Heart right ventricle (tissue), 16 donors: ENCODE data around the gene UBA7. TPM values are rescaled to one million over a fixed set of nuclear protein-coding genes. Genes with fewer than 3 reads are reported as not detected.

Experiments
- ATAC-seq, 8 donors: fragments of 200-7000 bp; cut with Tn5 transposase; one replicate each; pipeline ENCODE4 v1.9.1; 2020; ENCODE audit warnings: mild to moderate bottlenecking in 8 of 8, moderate library complexity in 8 of 8, moderate number of reproducible peaks in 1 of 8
- DNase-seq, 2 donors: peaks; one replicate each; pipeline ENCODE4 v3.0.0-alpha.2; 2020
- H3K27ac ChIP-seq, 10 donors: fragments of 200-600 bp; sonication (generic) in 2 of 10; one replicate each; pipeline versions ENCODE4 v1.5.0 to v1.8.0; 2020 to 2022; ENCODE audit warnings: mild to moderate bottlenecking in 3 of 10
- H3K27me3 ChIP-seq, 7 donors: fragments of 200-600 bp; one replicate each; pipeline ENCODE4 v1.8.0; 2021 to 2022; ENCODE audit warnings: mild to moderate bottlenecking in 2 of 7
- H3K36me3 ChIP-seq, 9 donors: fragments of 200-600 bp; sonication (generic) in 1 of 9; one replicate each; pipeline versions ENCODE4 v1.5.0 to v1.8.0; 2020 to 2022; ENCODE audit warnings: mild to moderate bottlenecking in 2 of 9
- H3K4me1 ChIP-seq, 9 donors: fragments of 200-600 bp; sonication (generic) in 1 of 9; one replicate each; pipeline versions ENCODE4 v1.5.0 to v1.8.0; 2020 to 2022; ENCODE audit warnings: mild to moderate bottlenecking in 4 of 9
- H3K4me3 ChIP-seq, 10 donors: fragments of 200-600 bp; sonication (generic) in 2 of 10; one replicate each; pipeline versions ENCODE4 v1.5.0 to v1.8.0; 2020 to 2022; ENCODE audit warnings: mild to moderate bottlenecking in 7 of 10, moderate library complexity in 2 of 10
- H3K9me3 ChIP-seq, 11 donors: fragments of 200-600 bp in 10 of 11; sonication (generic) in 2 of 11; one replicate each; pipeline versions ENCODE4 v1.5.0 to v1.8.0; 2013 to 2022; ENCODE audit warnings: mild to moderate bottlenecking in 2 of 11, control low read depth in 1 of 11, moderate library complexity in 1 of 11
- WGBS, 2 donors: extraction: QIAGEN DNeasy Blood & Tissue Kit; methylation state at CpG; one replicate each; pipeline ENCODE4 v1.1.7; 2013; ENCODE audit warnings: inconsistent platforms in 1 of 2; 5-methylcytosine and 5-hydroxymethylcytosine counted together
- intact Hi-C, 10 donors: fragments of 100-400 bp; cut with DNase I; formaldehyde crosslinking; loops; one replicate each; pipeline versions ENCODE4 v1.11.1 to v1.14.2; 2022
- polyA plus RNA-seq, 2 donors: library from polyadenylated mRNA; stranded (reverse); fragments of 200-250 nt; gene quantifications; one replicate each; pipeline ENCODE4 v1.2.3, GENCODE V29; 2013
- total RNA-seq, 10 donors: library from RNA; stranded (reverse); fragmentation: NEBNext Ultra II Directional in 3 of 10; extraction: Animal tissue kit (Norgen Biotek cat#: 25700) in 3 of 10; gene quantifications; one replicate each; pipeline versions ENCODE4 v1.2.1 to v1.2.4, GENCODE V29; 2021 to 2023
- TF ChIP-seq, protein P1 (sequence below), 9 donors: fragments of 200-600 bp; sonication (generic) in 2 of 9; IDR thresholded peaks; one replicate each; pipeline versions ENCODE4 v1.5.0 to v1.8.0; 2021 to 2022; ENCODE audit warnings: antibody characterized with exemption in 9 of 9, mild to moderate bottlenecking in 5 of 9, moderate library complexity in 1 of 9
- donor health status: Arrhythmogenic right ventricular cardiomyopathy.
- donor health status: ischemic (EF 13 %, LVEDD 7.1; RV severe dilation, severe dysfunction).
- donor health status: healthy with polysubstance abuse.
- donor health status: DM: no; HTN: yes; CAD: no.
- donor health status: DM: no; HTN: no; CAD: no.
- donor health status: ischemic (EF 25% LVEDD 6.9; RV normal size, moderate dysfunction).
- donor health status: ischemic (EF 25% LVEDD 5.7; RV mildly dilated, moderate dysfunction).
- donor health status: healthy.
- donor health status: DM: yes; HTN: yes; CAD: no.
- donor health status: Ischemic cardiomyopathy.
- donor health status: ischemic (EF 35%, LVEDD 5.7; RV mildly dilated, moderate dysfunction).
- donor health status: nonischemic (EF 11% LVEDD 7.7; RV severe dilation, severe dysfunction).
- donor health status: DM: yes; HTN: yes; CAD: no.
- donor health status: PGD.
- donor health status: ischemic (EF 29% LVEDD 5.4; RV normal size, mild dysfunction).
- donor health status: nonischemic (EF 23%, LVEDD 6.1; RV moderate dilation, normal function).

UBA7 gene
- total and polyA plus RNA-seq, 12 donors: 12.0 to 57.6 (median 22.0) TPM

DNA sequence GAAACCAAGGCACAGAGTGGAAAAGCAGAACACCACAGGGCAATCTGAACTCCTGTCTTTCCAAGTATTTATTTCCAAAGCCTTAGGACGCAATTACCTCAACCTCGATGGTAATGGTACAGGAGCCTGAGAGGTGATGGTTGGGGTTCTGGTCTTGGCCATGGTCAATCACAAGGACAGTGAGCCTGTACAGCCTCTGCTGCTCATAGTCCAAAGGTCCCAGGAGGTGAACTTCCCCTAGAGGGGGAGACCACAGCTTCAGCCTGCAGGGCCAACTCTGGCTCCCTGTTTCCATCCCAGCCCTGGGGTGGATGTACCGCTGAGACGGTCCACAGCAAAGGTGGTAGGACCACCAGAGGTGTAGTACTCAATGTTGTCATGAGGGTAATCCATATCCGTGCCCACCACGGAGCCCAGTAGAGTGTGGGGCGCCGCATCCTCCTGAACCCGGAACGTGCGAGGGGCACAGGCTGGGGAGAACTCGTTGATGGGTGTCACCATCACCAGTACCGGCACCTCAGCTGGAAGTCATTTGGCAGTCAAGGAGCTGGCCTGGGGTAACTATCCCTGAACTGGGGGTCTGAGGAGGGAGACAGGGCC is 20.2 kb downstream of the UBA7 start:
- H3K27ac ChIP-seq: no peak overlapping the region
- TF ChIP-seq, protein P1, sequence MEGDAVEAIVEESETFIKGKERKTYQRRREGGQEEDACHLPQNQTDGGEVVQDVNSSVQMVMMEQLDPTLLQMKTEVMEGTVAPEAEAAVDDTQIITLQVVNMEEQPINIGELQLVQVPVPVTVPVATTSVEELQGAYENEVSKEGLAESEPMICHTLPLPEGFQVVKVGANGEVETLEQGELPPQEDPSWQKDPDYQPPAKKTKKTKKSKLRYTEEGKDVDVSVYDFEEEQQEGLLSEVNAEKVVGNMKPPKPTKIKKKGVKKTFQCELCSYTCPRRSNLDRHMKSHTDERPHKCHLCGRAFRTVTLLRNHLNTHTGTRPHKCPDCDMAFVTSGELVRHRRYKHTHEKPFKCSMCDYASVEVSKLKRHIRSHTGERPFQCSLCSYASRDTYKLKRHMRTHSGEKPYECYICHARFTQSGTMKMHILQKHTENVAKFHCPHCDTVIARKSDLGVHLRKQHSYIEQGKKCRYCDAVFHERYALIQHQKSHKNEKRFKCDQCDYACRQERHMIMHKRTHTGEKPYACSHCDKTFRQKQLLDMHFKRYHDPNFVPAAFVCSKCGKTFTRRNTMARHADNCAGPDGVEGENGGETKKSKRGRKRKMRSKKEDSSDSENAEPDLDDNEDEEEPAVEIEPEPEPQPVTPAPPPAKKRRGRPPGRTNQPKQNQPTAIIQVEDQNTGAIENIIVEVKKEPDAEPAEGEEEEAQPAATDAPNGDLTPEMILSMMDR (IDR thresholded peaks at IDR 0.05): no peak
- no peaks in the 10 kb centered on the region for H3K27me3 ChIP-seq
- no peaks in the 10 kb centered on the region for H3K9me3 ChIP-seq
- intact Hi-C loops: no loop called here
- DNase-seq: no peak
- peak in 1 of 8 donors; percentile 11 for ATAC-seq
- 95 to 97% methylated on average over 13 of the region's 13 CpGs for WGBS, 2 donors
- no peak overlapping the region for H3K4me3 ChIP-seq
- H3K36me3 ChIP-seq: no peaks in the 10 kb centered on the region
- H3K4me1 ChIP-seq: no peaks in the 10 kb centered on the region

DNA sequence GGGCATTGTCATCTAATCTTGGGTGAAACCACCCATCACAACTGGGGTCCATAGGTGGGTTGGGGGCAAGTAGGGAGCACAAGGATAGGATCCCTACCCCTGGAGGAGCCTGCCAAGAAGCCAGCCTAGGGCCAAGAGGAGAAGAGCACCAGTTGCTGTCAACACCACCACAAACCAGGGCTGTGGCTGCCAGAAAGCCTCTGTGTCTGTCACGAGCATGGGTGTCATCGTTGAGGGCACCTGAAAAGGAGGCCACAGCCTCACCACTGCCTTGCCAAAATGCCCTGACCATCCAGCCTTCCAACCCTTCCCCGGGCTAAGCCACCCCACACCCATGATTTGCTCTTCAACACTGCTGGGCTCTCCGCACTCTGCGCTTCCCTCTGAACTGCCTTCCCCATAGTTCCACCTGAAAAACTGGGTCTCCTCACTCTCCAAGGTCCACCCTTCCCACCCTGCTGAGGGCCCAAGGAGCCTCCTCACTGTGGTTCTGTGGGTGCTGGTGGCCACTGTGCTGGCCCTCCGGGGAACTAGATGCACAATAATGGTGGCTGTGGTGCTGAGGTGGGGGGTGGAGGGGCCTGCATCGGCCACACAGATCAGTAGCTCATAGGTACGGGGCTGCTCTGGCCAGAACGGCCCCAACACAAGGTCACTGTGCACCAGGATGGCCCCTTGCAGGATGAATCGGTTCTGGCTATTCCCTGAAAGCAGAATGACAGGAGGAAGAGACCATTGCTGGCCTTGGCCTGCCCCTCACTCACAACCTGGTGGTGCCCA is 21.2 kb downstream of the UBA7 start:
- TF ChIP-seq, protein P1 (IDR thresholded peaks at IDR 0.05): no peak
- Histone ChIP-seq H3K27me3 (no peaks in the 10 kb centered on the region), H3K4me3 (no peak overlapping the region), H3K9me3 (no peaks in the 10 kb centered on the region), H3K4me1 (peaks cover 0 to 6% (median under 1%) of the 10 kb centered on the region in 9 donors), H3K36me3 (no peaks in the 10 kb centered on the region), H3K27ac (no peak overlapping the region)
- intact Hi-C loops: no loop called here
- ATAC-seq: no peak
- DNase-seq: no peak
- WGBS, 2 donors: 90 to 92% methylated on average over 10 of the region's 10 CpGs

DNA sequence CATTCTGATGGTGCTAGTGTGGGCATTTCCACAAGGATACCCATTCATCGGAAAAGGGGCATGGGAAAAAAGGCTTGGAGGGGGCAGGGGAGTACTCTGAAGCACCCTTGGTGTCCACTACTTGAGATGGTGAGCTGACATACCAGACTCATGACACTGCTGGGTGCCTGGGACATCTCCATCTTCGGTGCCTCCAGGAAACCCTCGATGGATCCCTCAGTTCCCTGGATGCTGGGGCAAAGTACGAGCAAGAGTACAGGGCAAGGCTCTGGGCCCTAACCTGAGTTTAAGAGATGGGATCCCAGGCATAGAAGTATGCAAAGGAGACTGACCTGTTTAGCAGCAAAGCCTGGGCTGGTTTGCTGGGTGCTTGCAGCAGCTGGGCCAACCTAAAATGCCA is 22.2 kb downstream of the UBA7 start:
- no peaks in the 10 kb centered on the region for H3K9me3 ChIP-seq
- peaks cover 0 to 16% (median 9%) of the 10 kb centered on the region in 9 donors for H3K4me1 ChIP-seq
- no peaks in the 10 kb centered on the region for H3K27me3 ChIP-seq
- DNase-seq (no peak), ATAC-seq (no peak)
- H3K27ac ChIP-seq: no peak overlapping the region
- WGBS, 2 donors: 89 to 93% methylated on average over 4 of the region's 4 CpGs
- no peaks in the 10 kb centered on the region for H3K36me3 ChIP-seq
- TF ChIP-seq, protein P1 (IDR thresholded peaks at IDR 0.05): no peak
- intact Hi-C loops: no loop called here
- H3K4me3 ChIP-seq: no peak overlapping the region

DNA sequence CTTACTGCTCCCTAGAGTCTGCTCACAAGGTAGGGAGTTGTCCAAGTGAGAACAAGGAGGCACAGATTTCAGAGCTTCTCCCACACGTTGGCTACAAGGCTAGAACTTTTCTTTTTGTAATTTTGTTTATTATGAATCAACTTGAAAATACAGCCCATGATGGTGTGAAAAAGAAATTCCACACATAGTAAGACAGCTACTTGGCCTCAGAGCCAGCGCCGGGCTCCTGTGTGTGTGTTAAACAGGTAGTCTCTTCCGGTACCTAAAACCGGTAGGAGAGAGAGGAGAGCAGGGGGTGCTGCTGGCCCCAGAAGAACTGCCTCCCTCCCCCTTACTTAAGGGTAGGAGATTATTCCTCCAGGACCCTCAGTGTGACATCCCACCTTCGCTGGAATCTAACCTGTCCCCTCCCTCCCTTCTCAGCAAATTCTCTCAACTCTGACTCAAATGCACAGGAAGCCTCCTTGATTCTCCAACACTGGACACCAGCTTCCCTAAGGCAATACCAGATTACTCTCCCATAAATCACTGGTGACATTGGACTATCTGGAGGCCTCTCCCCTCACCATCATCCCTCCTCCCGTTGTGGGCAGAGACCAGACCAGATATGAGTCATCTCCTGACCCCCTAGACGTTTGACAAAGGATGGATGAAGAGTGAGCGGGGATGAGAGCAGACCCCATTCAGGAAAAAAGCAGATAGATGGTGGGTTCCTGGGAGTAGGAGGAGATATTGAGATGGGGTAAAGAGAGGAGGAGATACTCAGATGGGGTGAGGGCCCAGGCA is 22.9 kb downstream of the UBA7 start:
- Histone ChIP-seq H3K36me3 (no peaks in the 10 kb centered on the region), H3K27ac (no peak overlapping the region), H3K4me3 (no peak overlapping the region), H3K4me1 (peaks cover 0 to 16% (median 11%) of the 10 kb centered on the region in 9 donors), H3K27me3 (no peaks in the 10 kb centered on the region), H3K9me3 (no peaks in the 10 kb centered on the region)
- DNase-seq (no peak), ATAC-seq (no peak)
- TF ChIP-seq, protein P1 (IDR thresholded peaks at IDR 0.05): no peak
- 67 to 69% methylated on average over 9 of the region's 9 CpGs for WGBS, 2 donors
- intact Hi-C loops: no loop called here
